ENCODE data around the gene KIAA2012. TPM values are rescaled to one million over a fixed set of nuclear protein-coding genes. Genes with fewer than 3 reads are reported as not detected.

KIAA2012 gene
- total RNA-seq, 2 donors from 2014 or later: 0.74 TPM; not detected in 1

DNA sequence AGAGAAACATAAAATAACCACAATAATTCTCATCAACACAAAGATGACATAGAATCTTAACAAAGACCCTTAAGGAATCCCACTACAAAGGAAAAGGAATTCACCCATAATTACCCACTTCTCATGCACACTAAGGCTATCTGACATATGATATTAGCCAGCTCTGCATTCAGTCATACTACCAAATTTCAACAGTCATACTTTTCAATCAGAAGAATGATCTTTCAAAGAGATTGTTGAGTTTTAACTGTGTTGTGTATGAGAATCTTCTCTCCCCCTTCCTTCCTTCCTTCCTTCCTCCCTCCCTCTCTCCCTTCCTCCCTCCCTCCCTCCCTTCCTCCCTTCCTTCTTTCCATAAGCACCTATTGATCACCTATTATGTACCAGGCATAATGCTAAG, 22.4 kb upstream of the KIAA2012 start:
- DNase-seq (ENCODE audit: low spot score): no peak
- H3K4me3 ChIP-seq: no peak overlapping the region
- H3K27ac ChIP-seq: no peak overlapping the region
- no peaks in the 10 kb centered on the region for H3K9me3 ChIP-seq
- intact Hi-C loops (cut with DNase I): no loop called here
- H3K36me3 ChIP-seq: no peaks in the 10 kb centered on the region
- no peaks in the 10 kb centered on the region for H3K4me1 ChIP-seq (replicated peaks)
- TF ChIP-seq, protein P1, sequence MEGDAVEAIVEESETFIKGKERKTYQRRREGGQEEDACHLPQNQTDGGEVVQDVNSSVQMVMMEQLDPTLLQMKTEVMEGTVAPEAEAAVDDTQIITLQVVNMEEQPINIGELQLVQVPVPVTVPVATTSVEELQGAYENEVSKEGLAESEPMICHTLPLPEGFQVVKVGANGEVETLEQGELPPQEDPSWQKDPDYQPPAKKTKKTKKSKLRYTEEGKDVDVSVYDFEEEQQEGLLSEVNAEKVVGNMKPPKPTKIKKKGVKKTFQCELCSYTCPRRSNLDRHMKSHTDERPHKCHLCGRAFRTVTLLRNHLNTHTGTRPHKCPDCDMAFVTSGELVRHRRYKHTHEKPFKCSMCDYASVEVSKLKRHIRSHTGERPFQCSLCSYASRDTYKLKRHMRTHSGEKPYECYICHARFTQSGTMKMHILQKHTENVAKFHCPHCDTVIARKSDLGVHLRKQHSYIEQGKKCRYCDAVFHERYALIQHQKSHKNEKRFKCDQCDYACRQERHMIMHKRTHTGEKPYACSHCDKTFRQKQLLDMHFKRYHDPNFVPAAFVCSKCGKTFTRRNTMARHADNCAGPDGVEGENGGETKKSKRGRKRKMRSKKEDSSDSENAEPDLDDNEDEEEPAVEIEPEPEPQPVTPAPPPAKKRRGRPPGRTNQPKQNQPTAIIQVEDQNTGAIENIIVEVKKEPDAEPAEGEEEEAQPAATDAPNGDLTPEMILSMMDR (IDR thresholded peaks at IDR 0.05): no peak
- TF ChIP-seq POLR2A (IDR thresholded peaks at IDR 0.05) (no peak), POLR2AphosphoS5 (IDR thresholded peaks at IDR 0.05) (no peak)
- H3K27me3 ChIP-seq (replicated peaks; ENCODE audit: insufficient read depth): no peaks in the 10 kb centered on the region

DNA sequence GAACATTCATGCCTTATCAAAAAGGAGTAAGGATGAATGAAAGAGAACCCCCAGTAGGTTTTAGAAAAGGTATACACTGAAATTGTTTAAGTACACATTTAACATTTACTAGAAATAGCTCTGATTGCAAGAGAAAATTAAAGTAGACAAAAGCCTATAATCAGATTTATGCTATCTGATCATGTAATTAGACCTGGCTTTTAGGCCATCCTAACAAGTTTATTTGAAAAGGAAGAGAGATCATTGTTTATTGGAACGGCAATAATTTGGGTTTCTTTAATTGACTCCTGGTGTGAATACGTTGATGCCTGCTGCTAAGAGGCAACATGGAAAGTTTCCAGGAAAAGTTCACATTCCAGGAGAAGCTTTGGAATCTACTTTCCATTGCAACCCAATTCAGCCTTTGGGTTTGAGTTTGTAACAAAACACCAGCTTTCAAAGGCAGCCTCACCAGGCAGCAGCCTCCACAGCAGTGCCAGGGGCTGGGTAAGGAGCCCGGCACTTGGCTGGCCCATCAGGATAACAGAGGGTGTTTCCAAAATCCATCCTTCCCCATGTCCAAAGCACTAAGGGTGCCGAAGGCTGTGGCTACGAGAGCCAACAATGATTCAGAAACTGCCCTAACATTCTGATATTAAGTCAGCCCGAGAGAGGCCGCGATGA, 21.4 kb upstream of the KIAA2012 start:
- no peak overlapping the region for H3K27ac ChIP-seq

DNA sequence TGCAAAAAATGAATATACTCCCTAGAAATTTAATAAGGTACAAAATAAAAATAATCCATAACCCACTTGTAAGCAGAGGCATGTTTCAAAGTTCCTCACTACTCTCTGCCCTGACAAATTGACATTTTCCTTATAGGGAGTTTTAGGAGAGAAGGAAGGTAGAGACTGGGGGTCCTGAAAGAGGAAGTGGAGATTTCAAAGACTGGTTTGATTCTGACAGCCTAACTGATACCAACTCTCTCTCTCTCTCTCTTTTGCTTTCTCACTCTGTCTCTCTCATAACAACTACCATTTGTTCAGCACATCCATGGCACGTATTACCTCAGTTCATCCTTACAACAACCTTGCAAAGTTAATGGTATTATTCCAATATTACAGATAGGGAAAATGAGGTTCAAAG, 20.8 kb upstream of the KIAA2012 start:
- H3K4me3 ChIP-seq: no peak overlapping the region
- DNase-seq (ENCODE audit: low spot score): no peak
- no peaks in the 10 kb centered on the region for H3K36me3 ChIP-seq
- no peaks in the 10 kb centered on the region for H3K4me1 ChIP-seq (replicated peaks)
- intact Hi-C loops (cut with DNase I): no loop called here
- no peak overlapping the region for H3K27ac ChIP-seq
- no peaks in the 10 kb centered on the region for H3K27me3 ChIP-seq (replicated peaks; ENCODE audit: insufficient read depth)
- TF ChIP-seq POLR2A (IDR thresholded peaks at IDR 0.05) (no peak), POLR2AphosphoS5 (IDR thresholded peaks at IDR 0.05) (no peak)
- TF ChIP-seq, protein P1 (IDR thresholded peaks at IDR 0.05): no peak
- 93% methylated on average over 1 of the region's 1 CpG for WGBS
- H3K9me3 ChIP-seq: no peaks in the 10 kb centered on the region

More for the DNA sequence above, 21.4 kb upstream of the KIAA2012 start:
- TF ChIP-seq, protein P1 (IDR thresholded peaks at IDR 0.05): no peak
- no peak for TF ChIP-seq POLR2AphosphoS5 (IDR thresholded peaks at IDR 0.05)
- 63% methylated on average over 8 of the region's 8 CpGs for WGBS
- intact Hi-C loops (cut with DNase I): no loop called here
- DNase-seq (ENCODE audit: low spot score): no peak
- H3K4me3 ChIP-seq: no peak overlapping the region
- H3K36me3 ChIP-seq: no peaks in the 10 kb centered on the region
- no peaks in the 10 kb centered on the region for H3K9me3 ChIP-seq
- H3K27me3 ChIP-seq (replicated peaks; ENCODE audit: insufficient read depth): no peaks in the 10 kb centered on the region
- no peaks in the 10 kb centered on the region for H3K4me1 ChIP-seq (replicated peaks)

DNA sequence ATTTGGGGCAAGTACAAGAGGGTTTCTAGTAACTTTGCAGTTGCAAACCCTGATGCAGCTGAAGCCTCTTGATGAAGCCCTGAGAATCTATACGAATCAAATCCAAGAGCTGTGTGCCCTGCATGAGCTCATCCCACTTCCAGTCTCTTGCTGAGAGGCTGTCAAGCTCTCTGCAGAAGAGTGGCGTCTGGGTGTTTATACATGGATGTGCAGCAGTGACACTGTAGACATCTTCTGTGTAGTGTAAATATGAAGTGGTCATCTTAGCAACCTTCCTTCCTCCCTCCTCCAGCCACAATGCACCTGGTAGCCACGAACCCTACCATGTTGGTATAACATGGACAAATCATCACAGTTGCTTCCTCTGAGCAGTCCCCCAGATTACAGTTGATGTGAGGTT, 18.4 kb upstream of the KIAA2012 start:
- Histone ChIP-seq H3K4me3 (no peak overlapping the region), H3K27ac (no peak overlapping the region), H3K4me1 (replicated peaks) (no peaks in the 10 kb centered on the region), H3K36me3 (no peaks in the 10 kb centered on the region), H3K27me3 (replicated peaks; ENCODE audit: insufficient read depth) (no peaks in the 10 kb centered on the region), H3K9me3 (no peaks in the 10 kb centered on the region)
- TF ChIP-seq POLR2AphosphoS5 (IDR thresholded peaks at IDR 0.05) (no peak), POLR2A (IDR thresholded peaks at IDR 0.05) (no peak)
- TF ChIP-seq, protein P1 (IDR thresholded peaks at IDR 0.05): no peak
- WGBS: 79% methylated on average over 3 of the region's 3 CpGs
- intact Hi-C loops (cut with DNase I): no loop called here
- DNase-seq (ENCODE audit: low spot score): no peak

DNA sequence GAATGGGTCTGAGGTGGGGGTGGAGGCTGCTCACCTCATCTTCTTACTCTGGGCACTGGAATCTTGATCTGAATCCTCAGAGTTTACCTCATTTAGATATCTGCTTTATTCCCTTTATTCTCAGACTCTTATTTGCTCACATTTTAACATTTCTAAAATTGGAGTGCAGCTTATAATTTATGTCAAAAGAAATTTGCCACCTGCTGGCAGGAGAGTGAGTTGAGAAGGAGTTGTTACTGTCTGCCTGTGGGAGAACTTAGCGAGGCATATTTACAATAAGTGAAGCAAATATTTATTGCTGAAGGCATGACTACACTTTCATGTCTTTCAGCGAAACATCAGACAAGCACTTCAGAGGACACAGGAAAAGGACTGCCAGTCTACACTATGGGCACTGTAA, 16.4 kb upstream of the KIAA2012 start:
- Histone ChIP-seq H3K27me3 (replicated peaks; ENCODE audit: insufficient read depth) (no peaks in the 10 kb centered on the region), H3K4me3 (no peak overlapping the region), H3K36me3 (no peaks in the 10 kb centered on the region), H3K27ac (no peak overlapping the region), H3K9me3 (no peaks in the 10 kb centered on the region), H3K4me1 (replicated peaks) (no peaks in the 10 kb centered on the region)
- 17% methylated on average over 2 of the region's 2 CpGs for WGBS
- TF ChIP-seq, protein P1 (IDR thresholded peaks at IDR 0.05): peak in 3 of 4 experiments; percentile 19 to 52 (median 34)
- TF ChIP-seq POLR2A (IDR thresholded peaks at IDR 0.05) (no peak), POLR2AphosphoS5 (IDR thresholded peaks at IDR 0.05) (no peak)
- no peak for DNase-seq (ENCODE audit: low spot score)
- intact Hi-C loops (cut with DNase I): no loop called here

Data from prostate gland (tissue), 2 donors.